Measurements from ENCODE around the gene RELB.

Gene RELB

GRCh38 chr19:45027371-45027770 lies 26.1 kb downstream of the RELB start:
- no peak for DNase-seq

GRCh38 chr19:45030825-45031224 lies 29.6 kb downstream of the RELB start:
- DNase-seq: no peak

DNA sequence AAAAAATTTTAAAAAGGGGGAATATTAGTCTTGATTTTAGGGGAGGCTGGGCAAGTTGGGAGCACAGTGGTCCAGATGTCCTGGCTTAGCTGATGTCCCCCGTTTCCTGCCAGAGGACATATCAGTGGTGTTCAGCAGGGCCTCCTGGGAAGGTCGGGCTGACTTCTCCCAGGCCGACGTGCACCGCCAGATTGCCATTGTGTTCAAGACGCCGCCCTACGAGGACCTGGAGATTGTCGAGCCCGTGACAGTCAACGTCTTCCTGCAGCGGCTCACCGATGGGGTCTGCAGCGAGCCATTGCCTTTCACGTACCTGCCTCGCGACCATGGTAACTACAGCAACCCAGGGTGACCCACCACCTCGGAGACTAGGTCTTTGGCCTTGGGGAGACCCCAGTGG lies 31.2 kb downstream of the RELB start:
- DNase-seq: no peak

DNA sequence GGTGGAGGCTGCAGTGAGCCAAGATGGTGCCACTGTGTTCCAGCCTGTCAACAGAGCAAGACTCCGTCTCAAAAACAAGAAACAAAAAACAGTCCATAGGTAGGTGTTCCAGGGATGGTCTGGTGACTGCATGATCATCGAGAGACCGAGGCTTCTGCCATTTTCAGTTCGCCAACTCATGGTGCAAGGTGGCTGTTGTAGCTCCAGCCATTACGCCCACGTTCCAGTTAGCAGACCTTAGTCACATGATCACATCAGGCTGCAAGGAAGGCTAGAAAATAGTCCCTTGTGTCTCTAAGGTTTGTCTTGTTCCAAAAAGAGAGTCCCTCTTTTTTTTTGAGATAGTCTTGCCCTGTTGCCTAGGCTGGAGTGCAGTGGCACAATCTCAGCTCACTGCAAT lies 34.5 kb downstream of the RELB start:
- no peak for DNase-seq

- no peak for DNase-seq
These were observed 36.3 kb downstream of the RELB start for GRCh38 chr19:45037393-45038169.

DNA sequence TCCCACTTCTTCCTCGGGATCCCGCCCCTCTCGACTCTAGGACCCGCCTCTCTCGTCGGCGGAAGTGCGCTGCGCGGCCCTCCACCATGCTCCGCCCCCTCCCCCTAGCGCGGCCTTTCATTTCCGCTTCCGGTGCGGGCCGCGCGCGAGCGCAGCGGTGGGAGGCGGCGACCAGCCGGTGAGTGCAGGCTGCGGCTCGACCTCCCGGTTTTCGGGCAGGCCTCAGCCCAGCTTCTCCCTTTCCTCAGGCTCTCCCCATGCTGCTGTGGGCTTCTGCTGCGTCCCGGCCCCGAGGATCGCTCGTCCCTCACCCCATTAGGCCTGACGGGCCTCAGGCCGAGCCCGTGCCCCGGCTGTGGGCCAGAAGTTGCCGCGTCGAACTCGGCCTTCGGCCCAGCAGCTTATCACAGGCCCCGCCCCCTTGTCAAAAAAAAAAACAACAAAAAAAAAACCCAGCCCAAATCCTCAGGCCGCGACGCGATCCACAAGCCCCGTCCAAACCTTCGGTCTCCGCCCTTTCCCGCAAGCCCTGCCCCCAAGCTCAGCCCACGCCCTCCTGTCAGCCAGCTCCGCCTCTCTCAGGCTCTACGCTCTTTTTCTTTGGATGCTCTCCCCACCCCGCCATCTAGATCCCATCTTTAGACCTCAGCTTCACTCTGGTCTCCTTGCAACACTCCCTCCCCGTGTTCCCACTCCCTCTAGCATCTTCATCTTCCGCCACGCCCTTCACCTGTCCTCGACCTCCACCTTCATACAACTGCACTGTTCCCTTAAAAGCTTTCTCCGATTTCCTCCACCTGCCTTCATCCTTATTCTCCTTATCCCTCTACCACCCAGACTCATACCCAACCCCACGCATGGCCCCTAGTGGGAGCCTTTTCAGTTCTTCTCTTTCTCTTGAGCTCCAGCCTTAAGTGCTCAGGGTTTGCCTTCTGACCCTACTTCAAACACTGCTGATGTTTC lies 37.9 kb downstream of the RELB start, which contains the start of gene CLASRP:
CLASRP (plus strand) TSS at position 115 of the 963 bp plus-strand sequence. CDS start 1,168 bp downstream, outside the sequence.
- DNase-seq: peak; percentile 83

- DNase-seq: no peak
These were observed 39.0 kb downstream of the RELB start for GRCh38 chr19:45040059-45040771.

DNA sequence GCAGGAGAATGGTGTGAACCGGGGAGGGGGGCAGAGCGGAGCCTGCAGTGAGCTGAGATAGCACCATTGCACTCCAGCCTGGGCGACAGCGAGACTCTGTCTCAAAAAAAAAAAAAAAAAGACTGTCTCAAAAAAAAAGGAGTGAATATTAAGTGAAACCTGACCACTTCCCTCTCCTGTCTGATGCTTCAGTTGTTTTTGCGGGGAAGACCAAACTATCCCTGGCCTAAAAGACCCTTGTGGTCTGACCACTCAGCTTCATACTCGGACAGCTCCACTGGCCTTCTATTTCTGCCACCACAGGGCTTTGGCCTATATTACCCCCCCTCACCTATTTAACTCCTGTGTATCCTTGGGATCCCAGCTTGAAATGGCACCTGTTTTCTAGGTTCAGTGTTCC lies 39.9 kb downstream of the RELB start:
- DNase-seq: no peak

GRCh38 chr19:45045671-45046353 lies 44.5 kb downstream of the RELB start:
- DNase-seq: no peak

- DNase-seq: no peak
These were observed 45.1 kb downstream of the RELB start for GRCh38 chr19:45046355-45046754.

GRCh38 chr19:45047188-45047797 lies 46.0 kb downstream of the RELB start:
- no peak for DNase-seq

GRCh38 chr19:45049073-45049736 lies 47.9 kb downstream of the RELB start:
- no peak for DNase-seq

GRCh38 chr19:45050036-45050435 lies 48.8 kb downstream of the RELB start:
- DNase-seq: no peak

DNA sequence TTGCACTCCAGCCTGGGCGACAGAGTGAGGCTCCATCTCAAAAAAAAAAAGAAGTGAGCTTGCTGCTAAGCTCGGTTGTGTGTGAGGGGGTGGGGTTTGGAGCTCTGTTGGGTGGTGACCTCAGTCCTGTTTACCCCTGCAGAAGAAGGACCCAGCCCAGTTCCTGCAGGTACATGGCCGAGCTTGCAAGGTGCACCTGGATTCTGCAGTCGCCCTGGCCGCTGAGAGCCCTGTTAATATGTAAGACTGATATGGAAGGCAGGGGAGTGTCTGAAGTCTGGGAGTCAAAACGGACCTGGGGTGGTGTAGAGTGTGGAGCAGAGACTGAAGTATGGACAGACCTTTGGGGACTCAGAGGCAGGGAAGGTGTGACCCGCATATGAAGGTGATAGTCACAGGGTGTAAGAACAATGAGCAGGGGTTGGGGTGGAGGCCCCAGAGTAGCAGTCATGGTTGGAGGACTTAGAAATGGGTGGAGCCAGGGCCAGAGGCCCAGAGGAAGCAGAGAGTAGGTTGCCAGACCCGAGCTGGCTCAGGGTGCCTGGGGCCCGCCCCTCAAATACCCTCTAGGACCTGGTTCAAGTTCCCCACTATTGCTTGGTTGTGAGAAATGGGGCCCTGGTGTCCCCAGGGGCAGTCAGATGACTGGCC lies 50.8 kb downstream of the RELB start:
- DNase-seq: no peak

DNA sequence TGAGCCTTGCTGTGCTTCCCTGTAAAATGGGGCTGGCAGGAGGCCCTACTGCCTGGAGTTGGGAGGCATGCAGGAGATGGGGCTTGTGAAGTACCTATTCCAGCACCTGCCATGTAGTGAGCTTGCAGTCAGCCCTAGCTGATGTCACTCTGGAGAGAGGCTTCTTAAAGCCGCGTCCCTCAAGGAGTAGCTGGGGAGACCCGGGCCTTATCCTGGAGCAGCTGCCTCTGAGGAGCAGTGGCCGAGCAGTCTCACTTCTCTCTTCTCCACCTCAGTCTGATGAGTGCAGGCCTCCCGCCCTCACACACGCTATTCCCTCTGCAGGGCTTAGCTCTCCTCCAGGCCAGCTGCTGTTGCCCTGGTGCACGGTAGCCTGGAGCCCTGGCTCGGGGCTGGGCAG lies 55.6 kb downstream of the RELB start:
- no peak for DNase-seq

GRCh38 chr19:45057444-45057843 lies 56.2 kb downstream of the RELB start:
- DNase-seq: no peak

GRCh38 chr19:45058622-45059159 lies 57.4 kb downstream of the RELB start:
- no peak for DNase-seq

- DNase-seq: peak; percentile 71
These were observed 58.1 kb downstream of the RELB start for GRCh38 chr19:45059258-45059965.

DNA sequence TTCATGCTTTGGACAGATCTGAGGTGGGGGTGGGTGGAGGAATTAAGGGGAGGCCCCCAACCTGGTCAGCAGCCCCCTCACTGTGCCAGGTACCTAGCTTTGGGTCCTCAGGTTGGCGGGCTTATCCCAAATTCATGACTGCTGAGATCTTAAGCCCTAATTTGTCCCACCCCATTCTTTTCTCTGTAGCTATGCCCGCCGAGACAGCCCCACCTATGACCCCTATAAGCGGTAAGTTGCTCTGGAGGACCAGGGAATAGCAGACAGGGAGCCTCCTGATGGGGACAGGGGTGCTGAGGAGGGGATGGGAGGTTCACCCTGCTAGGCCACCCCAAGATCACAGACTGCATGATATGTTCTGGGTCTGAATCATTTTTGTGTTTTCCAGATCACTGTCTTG lies 60.7 kb downstream of the RELB start:
- no peak for DNase-seq
